Fibroblast of peridontal ligament (primary cell): ENCODE results near the gene CCDC197.

Experiments
- DNase-seq: peaks from one replicate; pipeline ENCODE4 v3.0.0-alpha.2; 2010; ENCODE audit errors: extremely low read depth

Gene CCDC197

DNA sequence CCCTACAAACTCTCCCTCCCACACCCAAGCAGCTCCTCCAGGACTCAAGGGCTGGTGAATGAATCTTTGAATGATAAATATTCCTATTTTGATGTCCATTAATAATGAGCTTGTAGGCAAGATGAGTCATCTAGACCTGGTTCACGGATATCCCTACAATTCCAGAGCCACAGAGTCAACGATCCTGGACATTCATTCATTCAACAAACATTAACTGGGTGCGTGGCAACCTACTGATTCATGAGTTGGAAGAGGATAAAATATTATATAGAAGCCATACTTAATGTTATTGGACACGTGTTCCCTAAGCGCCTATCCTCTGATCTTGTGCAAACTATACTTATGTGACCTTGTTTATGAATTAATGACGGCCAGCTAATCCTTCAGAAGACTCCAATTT is 28.6 kb downstream of the CCDC197 start:
- DNase-seq: no peak

DNA sequence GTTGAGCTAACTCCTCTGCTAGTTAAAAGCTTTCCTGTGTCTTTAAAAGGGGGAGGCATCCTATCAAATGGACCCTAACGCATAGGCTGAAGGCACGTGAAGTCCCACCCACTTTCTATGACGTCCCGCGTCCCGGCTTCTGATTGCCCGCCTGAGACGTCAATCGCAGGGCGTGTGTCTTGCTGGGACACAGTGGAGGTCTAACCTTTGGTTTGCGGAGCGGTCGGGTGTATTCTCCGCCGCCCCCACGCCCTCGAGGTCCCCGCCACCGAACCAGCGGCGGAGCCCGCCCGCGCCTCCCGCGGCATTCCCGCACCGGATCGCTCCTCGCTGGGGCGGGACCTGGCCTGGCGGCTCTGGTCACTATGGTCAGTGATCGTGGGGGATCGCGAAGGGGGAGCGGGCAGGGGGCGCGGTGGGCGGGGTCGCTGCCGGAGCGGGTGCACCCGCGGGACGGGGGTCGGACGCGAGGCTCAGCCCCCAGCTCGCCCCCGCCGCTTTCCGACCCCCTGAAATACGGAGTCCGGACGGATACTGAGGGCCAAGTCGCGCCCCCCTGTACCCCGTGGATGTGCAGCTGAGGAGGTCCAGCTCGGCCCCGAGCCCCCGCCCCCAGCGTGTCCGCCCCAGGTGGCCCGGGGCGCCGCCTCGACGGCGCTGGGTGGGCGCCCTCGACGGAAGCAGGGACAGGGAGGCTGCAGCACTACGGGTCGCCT is 29.2 kb downstream of the CCDC197 start, which contains the start of gene OTUB2:
Gene OTUB2 (plus strand): TSS at position 168 of the 716 bp plus-strand sequence. CDS start 198 bp downstream, at position 366.
- peak; percentile 98 for DNase-seq

DNA sequence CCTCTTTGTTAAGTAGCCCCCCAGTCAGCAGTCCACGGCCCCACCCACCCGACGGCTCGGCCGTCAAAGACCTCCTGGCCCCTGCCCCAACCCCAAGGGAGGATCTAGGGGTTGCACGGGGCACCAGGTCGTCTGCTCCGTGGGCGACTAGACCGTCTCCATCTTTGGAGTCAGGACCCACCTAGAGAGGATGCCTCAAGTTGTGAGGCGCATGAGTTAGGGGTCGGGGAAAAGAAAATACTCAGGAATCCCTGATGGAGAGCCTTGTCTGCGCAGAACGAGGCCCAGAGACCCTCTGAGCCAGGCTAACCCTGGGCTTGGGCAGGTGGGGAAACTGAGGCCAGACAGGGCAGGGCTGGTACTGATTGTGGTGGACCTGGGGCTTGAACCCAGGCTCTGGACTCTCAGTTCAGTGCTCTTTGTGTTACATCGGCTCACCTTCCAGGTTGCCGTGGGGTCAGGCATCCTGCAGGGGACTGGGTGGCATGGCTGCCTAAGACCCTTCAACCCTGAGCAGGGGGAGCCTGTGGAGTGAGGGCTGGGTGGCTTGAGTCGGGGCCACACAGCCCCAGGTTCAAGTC is 29.9 kb downstream of the CCDC197 start:
- no peak for DNase-seq

DNA sequence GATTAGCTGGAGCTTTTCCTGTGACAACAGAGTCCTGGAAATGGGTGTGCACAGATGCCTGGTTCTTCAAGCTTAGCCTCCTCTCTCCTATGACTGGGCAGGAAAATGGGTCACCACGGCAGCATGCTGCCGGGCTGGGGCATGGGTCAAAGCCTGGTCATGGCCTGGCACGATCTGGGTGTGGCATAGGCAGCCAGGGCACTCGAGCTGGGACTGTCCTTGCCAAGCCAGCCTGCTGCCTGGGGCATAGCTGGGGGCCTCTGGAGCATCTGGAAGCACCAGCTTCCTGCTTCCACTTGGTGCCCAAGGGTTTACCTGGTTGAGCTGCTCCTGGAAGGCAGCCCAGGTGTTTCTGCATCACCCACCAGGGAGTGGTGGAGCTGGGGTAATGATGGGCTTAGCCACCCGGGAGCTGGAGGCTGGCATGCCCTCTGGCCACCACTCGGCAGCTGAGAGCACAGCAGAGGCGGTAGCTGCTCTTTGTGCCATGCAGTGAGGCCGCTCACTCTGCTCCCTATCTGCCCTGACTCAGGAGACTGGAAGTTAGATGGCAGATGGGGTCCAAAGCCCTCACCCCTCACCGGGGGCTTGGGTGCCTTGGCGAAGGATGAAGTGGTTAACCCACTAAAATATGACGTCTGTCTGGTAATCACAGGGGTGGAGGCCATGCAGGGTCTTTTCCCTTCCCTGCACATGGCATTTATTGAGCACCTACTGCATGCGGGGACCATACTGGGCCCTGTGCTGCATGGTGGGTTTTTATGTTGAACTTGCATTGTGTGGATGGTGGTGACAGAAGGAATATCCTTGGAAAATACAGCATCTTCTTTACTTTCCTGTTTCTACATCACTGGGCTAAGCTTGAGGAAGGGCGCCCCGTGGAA is 30.7 kb downstream of the CCDC197 start:
- no peak for DNase-seq

DNA sequence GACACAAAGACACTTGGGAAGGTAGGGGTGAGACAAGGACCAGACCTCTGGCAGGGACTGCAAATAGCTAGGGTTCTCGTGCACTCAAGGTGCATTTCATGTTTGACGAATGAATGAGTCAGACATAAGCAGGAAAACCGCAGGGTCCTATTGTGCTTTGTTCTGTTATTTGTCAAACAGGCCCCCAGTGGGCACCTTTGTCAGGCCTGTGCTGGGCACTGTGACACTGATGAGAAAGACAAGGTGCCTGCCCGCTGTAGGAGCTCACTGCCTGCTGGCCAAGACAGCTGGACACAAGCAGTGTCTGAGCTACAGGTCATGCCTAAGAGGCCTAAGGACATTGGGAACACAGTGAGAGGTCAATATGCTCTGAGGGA is 31.3 kb downstream of the CCDC197 start:
- DNase-seq: no peak

DNA sequence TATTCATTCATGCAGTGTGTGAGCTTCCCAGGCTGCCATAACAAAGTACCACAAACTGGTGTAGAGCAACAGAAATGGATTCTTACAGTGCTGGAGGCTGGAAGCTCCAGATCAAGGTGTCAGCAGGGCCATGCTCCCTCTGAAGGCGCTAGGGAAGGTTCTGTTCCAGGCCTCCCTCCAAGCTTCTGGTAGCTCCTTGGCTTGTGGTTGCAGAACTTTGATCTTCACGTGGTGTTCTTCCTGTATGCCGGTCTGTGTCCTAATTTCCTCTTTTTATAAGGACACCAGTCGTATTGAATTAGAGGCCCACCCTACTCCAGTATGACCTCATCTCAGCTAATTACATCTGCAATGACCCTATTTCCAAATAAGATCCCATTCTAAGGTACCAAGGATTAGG is 32.2 kb downstream of the CCDC197 start:
- DNase-seq: no peak

DNA sequence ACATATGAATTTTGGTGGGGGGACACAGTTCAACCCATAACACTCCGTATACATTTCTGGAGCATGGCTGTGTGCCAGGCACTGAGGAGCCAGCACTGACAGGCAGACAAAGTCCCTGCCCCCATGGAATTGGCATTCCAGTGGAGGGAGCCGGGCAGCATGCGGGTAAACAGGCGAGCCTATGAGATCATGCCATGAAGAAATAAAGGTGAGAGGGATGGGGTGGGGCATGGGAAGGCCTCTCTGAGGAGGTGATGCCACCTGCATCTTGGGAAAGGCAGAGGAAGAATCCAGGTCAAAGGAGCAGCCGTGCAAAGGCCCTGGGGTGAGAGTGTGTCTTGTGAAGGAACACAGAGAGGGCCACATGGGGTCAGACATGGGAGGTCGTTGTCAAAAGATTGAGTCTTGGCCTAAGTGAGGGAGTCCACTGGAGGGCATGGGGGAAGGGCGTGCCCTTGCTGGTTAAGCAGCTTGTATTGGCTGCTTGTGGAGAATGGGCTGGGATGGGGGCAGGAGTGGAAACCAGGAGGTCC is 32.6 kb downstream of the CCDC197 start:
- no peak for DNase-seq

DNA sequence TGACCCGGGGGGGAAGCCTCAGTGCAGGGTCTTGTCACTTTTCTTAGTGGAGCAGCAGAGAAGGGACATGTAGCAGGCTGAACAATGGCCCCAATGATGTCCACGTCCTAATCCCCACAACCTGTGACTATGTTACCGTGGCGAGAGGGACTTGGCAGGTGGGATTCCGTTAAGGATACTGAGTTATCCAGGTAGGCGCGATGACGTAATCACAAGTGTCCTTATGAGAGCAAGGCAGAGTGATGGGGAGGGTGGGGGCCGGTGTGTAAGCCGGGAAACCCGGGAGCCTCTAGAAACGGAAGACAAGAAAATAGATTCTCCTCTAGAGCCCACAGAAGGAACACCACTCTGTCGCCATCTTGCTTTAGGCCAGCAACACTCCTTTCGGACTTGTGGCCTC is 33.5 kb downstream of the CCDC197 start:
- no peak for DNase-seq

DNA sequence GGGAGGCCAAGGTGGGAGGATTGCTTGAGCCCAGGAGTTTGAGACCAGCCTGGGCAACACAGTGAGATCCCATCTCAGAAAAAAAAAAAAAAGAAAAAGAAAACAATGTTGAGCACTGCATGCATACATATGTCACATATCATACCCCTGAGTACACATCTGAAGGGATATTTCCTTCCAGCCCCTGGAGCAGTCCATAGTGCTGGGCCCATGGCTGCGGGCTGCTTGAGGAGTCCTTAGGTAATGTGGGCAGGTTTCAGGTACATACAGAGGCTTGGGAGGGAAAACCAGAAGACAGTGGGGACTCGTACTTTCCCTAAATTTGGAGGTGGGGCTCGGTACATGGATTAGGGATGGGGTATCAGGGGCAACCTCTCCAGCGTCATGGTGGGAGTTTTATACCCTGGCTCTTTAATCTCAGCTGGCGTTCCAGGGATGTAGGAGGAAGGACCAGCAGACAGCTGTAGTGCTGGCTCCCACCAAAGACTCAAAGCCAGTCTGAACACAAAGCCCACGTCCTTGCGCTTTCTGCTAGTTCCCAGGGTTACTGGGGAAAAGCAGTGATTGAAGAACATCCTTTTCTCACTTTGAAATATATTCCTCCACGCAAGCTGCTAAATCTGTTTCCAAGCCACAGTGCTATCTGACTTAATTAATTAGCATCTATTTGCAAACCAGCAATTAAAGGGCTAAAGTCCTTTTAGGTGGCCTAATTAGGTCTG is 34.2 kb downstream of the CCDC197 start:
- no peak for DNase-seq

DNA sequence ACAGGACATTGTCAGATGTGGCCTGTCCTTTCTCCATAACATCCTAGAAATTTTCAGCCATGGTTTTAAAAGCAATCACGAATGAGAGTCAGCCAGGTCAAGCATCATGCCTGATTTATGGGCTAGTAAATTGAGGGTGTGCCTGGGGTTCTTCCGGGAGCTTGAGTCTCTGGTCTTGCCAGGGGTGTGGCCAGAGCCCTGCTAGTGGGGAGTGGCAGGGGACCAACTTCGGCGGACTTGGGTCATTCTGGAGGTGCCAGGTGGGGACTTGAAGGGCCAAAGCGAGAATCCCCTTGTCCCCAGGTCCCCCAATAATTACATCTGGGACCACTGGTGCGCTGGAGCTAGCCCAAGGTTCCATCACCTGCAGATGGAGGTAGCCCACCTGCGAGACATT is 34.8 kb downstream of the CCDC197 start:
- no peak for DNase-seq

DNA sequence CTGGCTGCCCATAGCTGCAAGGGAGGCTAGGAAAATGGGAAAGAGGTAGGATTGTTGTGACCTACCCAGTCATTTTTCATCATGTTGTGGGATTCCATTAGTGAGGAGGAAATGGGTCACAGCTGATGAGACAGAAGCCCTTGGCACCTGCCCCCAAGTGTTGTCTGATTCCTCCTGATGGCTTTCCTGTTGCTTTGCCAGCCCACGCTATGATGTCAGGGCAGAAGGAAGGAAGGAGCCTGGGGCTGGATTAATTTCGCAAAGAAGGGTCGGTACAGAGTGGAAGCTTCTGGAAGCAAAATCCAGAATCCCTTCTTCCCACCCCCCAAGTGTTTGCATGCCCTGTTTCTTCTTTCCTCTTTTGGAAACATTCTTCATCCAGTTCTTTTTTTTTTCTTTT is 37.8 kb downstream of the CCDC197 start:
- no peak for DNase-seq

DNA sequence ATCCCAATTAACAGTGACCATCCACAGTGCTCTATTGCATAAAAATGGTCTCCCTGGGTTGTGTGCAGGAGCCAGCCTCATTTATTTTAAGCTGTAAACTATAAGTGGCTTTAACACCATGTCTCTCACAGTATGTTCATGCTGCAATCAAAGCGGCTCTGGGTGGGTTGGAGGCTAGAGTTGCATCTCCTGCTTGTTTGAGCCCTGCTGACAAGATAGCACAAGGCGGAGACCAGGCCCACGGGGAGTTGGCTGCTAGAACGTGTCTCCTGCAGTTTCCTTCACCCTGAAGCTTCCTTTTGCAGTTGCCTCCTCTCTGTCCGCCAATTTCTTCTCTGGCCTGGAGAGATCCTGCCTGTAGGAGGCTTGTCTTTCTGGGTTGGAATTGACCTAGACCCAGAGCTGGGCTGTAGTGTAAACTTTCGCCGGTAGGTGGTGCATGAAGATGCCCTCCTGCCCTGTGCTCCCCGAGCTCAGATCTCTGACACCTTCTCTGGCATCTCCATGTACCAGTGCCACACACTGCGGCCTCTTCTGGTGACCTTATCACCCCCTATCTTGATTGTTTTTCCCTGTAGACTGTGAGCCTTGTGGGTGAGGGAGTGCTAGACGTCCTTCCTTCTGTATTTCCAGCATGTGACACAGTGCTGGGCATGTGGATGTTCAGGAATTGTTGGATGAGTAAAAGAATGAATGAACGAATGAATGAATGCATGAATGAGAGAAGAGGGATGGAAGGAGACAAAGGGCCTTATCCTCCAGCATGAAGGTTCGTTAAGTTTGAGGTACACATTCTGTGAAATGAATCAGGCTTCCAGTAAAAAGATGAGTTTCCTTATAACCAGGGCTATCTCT is 39.4 kb downstream of the CCDC197 start:
- DNase-seq: peak; percentile 67

DNA sequence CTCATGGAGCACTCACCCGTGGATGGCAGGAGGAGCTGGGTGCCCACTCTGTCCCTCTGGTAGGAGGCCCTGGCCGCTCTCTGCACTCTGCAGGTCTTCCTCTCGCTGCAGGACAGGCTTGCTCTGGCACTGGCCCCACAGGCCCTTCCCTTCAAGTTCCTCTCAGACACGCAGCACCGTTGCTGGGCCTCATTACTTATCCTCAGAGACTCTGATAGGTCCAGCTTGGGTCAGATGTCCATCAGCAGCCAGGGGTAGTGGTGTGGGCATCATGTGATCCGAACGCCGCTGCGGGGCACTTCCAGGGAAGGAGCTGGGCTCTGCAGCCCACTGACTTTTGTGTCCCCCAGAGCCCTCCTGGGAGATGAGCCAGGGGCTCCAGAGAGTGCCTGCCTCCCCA is 40.9 kb downstream of the CCDC197 start:
- no peak for DNase-seq

DNA sequence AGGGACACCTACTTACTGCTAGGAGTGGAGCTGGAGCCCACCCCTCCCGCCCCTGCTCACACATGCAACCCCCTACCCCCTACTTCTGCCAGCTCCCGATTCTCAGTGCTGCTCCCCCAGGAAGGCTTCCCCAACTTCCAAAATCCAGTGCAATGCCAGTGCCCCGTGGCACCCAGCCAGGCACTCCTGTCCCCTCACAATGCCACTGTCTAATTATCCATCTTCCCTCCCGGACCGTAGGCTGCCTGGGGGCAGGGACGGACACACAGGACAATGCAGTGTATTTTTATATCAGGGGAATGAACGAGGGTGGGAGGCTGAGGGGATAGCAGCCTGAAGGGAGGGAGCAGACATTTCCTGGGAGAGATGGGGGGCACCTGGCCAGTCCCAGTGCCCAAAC is 41.4 kb downstream of the CCDC197 start:
- no peak for DNase-seq

DNA sequence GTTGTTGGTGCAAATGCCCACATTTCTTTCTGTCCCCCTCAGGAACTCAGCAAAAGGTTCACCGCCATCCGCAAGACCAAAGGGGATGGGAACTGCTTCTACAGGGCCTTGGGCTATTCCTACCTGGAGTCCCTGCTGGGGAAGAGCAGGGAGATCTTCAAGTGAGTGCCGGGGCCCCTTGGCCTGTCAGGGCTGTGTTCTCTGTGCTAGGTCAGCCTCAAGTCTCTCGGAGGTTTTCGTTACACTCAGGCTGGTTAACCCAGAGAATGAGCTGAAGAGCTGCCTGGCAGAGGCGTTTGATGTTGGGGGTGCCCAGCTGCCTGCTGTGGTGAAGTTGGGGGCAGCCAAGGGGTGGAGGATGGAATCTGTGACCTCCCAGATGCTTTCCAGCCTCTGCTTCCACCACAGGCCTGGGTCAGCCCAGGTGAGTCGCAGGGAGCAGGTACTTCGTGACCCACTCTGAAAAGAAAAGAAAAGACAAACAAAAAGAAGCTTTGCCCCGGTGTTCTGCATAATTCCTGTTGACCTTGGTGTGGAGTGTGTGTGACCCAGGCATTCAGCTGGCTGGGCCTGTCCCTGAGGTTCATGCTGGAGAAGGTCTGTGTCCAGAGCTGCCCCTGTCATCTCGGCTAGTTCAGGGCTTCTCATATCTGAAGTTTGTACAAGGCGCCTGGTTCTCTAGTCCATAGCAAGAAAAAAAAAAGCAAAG is 42.0 kb downstream of the CCDC197 start:
- DNase-seq: no peak

DNA sequence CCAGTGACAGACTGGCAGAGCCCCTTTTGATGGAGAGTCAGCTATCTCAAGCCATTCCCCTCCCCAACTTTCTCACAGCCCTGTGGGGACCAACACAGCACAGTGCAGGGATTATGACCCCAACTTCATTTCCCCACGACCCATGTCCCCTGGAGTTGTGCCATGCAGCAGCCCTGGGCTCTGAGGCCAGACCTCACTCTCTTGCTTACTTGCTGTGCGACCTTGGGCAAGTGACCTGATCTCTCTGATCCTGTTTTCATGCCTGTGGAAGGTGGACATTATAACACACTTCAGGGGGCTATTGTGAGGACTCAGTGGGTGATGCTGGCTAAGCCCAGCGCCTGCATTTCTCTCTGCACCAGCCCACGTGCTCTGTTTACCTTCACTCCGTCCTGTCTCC is 43.1 kb downstream of the CCDC197 start:
- no peak for DNase-seq

DNA sequence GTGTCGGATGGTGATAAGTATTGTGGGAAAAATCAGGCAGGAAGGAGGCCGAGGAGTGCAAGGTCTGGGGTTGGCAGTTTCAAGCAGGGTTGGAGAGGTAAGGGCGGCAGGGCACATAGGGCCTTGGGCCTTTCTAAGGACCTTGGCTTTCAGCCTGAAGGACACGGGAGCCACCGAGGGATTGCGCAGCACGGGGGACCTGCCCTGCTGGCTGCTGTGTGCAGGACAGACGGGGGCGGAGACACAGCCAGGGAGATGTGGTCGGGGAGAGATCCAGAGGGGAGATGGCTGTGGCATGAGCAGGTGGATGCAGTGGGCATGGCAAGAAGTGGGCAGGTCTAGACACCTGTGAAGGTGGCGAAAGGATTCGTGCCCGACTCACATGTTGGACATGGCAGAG is 43.7 kb downstream of the CCDC197 start:
- DNase-seq: no peak

DNA sequence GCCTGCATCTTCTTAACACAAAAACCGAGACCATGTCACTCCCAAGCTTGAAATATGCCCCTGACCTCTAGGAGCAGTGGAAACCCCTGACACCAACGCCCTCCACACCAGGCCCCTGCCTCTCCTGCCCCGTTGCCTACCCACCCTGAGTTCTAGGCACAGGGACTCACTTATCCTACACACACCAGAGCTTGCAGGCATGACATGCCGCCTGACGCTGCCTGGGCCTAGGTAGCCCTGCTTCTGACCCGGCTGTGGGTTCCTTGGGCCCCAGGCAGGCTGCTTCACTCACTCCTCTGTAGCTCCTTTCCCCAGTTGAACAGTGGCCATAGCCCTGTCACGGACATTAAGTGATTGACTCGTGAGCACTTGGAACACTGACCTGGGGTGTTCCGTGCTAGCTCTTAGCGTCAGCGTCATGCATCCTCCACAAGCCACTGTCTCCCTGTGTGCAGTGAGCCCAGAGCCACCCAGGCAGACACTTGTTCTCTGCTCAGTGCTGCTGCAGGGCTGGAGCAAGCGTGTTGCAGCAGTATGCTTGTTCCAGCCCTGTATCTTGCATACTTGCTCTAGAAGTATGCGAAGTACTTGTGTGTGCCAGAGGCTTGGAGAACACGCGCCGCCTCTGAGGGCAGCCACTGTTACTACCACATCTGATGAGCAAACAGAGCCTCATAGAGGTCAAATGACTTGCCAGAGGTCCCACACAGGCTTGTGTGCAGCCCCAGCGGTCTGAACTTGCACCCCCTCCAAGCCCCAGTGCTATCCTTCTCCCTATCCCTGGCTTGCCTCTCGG is 44.6 kb downstream of the CCDC197 start:
- peak; percentile 33 for DNase-seq

DNA sequence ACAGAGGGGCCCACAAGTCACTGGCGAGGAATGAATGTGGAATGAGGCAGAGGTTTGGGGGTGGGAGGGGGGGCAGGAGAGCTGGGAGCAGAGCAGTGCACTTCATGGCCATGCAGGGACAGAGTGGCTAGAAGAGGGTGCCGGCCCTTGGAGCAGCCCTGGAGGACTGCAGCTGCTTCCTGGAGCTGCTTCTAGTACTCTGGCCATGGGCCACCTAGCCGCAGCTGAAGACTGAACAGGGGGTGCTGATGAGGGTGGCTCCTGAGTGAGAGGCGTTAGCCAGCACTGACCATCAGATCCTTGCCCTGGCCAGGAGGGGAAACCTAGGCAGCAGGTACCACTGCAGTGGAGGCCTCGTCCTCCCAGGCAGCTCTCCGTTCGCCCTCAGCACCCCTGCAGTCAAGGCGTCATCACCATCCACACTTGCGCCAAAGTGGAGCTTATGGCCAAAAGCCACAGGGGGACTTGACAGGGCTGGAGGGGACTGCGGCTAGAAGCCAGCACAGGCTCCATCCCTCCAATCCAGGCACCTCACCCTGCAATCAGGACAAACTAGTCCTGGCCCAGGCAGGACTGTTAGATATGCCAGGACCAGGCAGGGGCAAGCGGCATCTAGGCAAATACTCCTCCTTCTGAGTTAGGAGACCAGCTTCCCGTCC is 45.5 kb downstream of the CCDC197 start:
- no peak for DNase-seq
